Stimulated activated CD8-positive, alpha-beta memory T cell treated with anti-CD3 and anti-CD28 coated beads, Interleukin-4, amount 100 ng/mL, for 24 hours (primary cell): Measurements from ENCODE around the gene TMC8.
"Not testable (repeated sequence)": the region's sequence is repeated elsewhere in the genome, so short reads cannot be mapped to it uniquely, and the experiment has no call there.

Experiments used
- DNase-seq: peaks from one replicate; pipeline ENCODE4 v3.0.0-alpha.2; 2020; ENCODE audit warnings: low read depth

TMC8 gene

DNA sequence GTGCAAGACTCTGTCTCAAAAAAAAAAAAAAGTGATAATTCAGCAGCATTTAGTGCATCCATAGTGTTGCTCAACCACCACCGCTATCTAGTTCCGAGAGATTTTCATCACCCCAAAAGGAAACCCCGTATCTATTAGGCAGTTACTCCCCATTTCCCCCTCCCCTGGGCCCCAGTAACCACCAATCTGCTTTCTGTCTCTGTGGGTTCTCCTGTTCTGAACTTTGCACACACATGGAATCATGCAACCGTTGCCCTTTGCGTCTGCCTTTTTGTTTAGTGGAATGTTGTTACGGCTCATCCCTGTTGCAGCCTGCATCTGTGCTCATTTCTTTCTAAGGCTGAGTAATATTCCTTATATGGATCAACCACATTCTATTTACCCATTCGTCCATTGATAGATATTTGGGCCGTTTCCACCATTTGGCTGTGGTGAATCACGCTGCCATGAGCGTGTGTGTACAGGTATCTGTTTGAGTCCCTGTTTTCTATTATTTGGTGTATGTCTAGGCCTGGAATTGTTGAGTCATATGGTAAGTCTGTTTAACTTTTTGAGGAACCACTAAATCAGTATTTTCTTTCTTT is 29.1 kb downstream of the TMC8 start:
- no peak for DNase-seq

DNA sequence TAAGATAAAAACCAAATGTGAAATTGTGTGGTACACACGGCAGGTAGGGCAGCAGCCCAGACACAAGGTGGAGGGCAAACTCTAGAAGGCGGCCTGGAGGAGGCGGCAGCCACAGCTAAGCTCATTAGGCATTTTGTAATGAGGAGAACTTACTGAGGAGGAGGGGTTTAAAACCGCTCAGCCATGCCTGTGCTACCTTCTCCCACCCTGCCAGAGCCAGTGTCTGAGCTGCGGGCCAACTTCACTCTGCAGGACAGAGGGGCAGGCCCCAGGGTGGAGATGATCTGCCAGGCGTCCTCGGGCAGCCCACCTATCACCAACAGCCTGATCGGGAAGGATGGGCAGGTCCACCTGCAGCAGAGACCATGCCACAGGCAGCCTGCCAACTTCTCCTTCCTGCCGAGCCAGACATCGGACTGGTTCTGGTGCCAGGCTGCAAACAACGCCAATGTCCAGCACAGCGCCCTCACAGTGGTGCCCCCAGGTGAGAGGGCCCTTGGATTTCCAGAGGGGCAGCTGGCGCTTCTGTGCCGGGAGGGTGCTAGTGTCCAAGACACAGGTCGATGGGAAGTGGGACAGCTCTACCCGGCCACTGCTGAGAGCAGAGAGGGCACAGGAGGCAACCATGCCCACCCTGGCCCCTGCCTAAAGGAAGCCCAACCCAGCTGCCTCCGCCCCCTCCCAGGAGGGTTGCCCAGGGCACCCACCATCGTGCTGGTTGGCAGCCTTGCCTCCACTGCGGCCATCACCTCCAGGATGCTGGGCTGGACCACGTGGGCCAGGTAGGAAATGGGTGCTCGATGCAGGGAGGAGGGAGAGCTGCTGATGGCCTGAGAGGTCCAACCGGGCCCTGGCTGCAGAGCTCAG is 33.5 kb downstream of the TMC8 start:
- no peak for DNase-seq

DNA sequence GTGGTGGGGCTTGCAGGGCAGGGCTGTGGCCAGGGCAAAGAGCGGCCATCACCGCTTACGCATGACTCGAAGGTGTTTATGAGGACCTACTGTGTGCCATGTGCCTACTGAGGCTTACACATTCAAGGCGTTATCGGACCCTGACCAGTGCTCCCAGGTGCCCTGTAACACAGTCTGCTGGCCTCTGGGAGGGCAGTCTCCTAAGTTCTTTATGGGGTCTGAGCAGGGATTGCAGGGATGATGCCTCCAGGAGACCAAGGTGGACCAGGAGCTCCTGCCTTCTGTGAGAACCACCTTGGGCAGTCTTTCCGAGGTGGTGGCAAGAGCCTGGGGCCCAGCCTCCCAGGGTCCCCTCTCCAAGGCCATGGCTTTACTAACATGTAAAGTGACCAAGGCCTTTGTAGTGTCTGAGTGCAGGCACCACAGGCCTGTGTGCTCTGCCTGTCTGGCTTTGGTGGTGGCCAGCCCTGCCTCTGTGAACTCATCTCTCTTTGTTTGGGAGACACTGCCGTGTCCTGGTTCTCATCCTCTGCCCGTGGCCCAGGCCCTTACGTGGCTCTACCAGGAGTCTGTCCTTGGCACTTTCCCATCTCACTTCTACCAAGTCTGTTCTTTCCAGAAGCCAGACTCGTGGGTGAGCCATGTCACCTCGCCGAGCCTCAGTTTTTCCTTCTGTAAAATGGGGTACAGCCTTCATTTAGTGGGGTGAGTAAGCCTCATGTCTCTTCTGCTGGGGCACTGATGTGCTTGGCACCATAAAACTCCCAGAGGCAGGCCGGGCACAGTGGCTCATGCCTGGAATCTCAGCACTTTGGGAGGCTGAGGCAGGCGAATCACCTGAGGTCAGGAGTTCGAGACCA is 34.4 kb downstream of the TMC8 start:
- DNase-seq, result no peak

DNA sequence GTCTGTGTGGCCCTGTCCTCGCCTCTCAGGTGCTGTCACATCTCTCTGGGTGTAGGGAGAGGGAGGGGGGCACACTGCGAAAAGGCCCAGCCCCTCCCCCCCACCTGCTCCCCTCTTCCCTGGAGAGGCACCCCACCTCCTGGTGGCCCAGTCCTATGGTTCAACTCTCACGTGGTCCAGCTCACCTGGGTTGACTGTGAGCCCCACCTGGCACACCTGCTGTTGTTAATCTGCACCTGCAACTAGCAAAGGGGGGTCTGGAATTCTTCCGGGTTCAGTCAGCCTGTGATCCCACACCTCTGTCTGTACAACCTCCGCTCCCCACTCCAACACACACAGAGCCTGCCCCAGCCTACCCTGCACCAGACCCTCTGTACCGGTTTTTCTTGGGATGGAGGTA is 35.8 kb downstream of the TMC8 start:
- DNase-seq, result no peak

DNA sequence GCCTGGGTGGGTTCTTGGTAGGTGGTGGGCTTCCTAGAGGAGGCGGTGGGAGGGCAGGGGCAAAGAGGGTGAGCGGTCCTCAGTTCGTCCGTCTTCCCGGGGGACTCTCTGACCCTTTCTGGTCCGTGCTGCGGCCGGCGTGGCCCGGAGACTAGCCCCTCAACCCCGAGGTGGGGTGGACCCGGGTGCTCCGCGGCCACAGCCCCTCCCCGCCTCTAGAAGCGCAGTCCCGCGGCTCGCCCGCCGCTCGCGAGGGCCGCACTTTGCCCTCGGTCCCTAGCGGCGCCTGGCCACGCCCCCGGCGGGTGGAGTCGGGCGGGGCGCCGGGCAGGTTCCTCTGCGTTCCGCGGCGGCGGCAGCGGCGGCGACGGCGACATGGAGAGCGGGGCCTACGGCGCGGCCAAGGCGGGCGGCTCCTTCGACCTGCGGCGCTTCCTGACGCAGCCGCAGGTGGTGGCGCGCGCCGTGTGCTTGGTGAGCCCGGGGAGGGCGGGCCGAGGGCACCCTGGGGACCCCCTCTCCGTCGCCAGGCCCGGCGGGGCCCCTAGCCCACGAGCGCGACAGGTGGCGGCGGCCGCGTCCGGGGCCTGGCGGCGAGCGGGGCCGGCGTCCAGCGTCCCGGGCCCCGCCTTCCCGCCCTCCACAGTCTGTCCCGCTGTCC is 37.8 kb downstream of the TMC8 start, which contains the start of gene SYNGR2:
SYNGR2 (plus strand) TSS at position 340 of the 661 bp plus-strand sequence; CDS start at position 376, 36 bp downstream.
- DNase-seq, result peak; percentile 75

DNA sequence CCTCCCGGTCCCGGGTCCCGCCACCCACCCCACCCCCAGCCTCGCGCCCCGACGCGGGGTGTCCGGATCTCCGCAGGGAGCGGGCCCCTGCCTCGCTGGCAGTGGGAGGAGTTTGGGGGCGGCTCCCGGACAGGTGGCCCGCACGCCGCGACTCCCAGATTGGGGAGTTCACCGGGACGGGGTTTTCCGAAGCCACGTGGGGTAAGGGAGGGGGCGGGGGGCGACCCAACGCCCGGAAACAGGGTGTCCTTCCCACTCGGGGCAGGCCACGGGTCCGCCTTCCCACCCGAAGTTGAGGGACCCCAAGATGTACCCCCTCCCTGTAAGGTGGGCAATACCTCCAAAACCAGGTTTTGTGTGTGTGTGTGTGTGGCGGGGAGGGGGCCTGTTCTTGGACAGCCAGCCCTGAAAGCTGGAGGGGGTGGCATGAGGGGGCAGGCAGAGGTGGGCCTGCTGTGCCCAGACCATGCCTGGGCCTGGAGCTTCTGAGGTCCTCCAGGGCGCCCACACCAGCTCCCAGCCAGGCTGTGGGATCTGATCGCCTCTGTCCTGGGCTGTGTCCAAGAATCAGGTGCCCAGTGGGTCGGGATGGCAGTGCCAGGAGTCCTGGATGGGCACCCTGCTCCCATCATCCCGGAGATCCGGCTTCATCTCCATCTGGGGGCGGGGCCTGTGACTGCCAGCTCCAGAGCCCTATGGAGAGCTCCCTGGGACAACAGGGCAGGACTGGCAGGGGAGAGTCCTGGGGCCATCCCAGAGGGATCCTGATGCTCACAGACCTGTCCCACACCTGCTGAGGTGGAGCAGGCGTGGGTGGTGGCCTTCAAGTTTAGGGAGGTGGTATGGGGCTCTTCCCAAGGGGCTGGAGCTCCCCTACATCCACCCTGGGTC is 38.6 kb downstream of the TMC8 start:
- DNase-seq, result peak; percentile 51

DNA sequence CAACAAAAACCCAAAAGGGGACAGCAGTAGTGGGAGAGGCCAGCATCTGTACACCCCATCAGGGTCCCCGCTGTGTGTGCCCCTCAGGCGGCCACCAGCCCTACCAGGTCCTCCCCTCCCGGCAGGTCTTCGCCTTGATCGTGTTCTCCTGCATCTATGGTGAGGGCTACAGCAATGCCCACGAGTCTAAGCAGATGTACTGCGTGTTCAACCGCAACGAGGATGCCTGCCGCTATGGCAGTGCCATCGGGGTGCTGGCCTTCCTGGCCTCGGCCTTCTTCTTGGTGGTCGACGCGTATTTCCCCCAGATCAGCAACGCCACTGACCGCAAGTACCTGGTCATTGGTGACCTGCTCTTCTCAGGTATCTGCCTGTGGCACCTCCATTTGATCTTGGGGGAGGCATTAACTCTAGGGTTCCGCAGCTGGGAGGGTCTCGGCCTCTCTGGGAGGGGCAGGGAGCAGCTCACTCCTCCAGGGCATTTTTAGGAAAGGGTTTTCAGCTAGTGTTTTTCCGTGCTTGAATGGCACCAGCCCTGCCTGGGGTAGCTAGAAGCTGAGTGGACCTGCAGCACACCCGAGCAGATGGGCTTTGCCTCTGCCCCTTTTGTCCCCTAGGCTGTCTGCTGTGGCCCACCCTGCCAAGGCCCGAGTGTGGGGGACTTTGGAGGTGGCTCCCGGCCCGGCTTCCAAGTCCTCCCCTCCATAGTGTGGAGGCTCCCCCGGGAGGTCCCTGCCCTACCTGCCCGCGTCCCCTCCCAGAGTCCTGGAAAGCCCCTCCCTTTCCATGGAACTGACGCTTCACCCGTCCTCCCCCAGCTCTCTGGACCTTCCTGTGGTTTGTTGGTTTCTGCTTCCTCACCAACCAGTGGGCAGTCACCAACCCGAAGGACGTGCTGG is 40.4 kb downstream of the TMC8 start:
- no peak for DNase-seq

DNA sequence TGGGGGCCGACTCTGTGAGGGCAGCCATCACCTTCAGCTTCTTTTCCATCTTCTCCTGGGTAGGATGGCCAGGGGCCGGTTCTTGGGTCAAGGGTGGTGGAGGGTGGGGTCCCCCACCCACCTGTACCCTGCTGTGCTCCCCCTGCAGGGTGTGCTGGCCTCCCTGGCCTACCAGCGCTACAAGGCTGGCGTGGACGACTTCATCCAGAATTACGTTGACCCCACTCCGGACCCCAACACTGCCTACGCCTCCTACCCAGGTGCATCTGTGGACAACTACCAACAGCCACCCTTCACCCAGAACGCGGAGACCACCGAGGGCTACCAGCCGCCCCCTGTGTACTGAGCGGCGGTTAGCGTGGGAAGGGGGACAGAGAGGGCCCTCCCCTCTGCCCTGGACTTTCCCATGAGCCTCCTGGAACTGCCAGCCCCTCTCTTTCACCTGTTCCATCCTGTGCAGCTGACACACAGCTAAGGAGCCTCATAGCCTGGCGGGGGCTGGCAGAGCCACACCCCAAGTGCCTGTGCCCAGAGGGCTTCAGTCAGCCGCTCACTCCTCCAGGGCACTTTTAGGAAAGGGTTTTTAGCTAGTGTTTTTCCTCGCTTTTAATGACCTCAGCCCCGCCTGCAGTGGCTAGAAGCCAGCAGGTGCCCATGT is 41.1 kb downstream of the TMC8 start:
- not testable (repeated sequence) for DNase-seq

DNA sequence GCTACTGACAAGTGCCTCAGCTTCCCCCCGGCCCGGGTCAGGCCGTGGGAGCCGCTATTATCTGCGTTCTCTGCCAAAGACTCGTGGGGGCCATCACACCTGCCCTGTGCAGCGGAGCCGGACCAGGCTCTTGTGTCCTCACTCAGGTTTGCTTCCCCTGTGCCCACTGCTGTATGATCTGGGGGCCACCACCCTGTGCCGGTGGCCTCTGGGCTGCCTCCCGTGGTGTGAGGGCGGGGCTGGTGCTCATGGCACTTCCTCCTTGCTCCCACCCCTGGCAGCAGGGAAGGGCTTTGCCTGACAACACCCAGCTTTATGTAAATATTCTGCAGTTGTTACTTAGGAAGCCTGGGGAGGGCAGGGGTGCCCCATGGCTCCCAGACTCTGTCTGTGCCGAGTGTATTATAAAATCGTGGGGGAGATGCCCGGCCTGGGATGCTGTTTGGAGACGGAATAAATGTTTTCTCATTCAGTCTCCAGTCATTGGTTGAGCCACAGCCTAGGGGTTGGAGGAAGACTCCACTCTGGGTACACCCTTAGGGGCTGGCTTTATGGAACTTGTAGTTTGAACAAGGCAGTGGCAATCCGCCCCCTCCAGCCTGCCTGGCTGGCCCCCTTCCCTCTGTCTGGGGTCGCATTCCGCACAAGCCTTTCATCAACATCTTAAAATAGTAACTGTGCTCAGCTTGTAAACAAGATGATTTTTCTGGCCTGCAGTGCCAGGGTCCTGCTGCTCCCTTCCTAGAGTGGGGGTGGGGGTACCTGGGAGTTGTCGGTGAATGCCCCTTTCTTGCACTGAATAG is 41.9 kb downstream of the TMC8 start:
- no peak for DNase-seq

DNA sequence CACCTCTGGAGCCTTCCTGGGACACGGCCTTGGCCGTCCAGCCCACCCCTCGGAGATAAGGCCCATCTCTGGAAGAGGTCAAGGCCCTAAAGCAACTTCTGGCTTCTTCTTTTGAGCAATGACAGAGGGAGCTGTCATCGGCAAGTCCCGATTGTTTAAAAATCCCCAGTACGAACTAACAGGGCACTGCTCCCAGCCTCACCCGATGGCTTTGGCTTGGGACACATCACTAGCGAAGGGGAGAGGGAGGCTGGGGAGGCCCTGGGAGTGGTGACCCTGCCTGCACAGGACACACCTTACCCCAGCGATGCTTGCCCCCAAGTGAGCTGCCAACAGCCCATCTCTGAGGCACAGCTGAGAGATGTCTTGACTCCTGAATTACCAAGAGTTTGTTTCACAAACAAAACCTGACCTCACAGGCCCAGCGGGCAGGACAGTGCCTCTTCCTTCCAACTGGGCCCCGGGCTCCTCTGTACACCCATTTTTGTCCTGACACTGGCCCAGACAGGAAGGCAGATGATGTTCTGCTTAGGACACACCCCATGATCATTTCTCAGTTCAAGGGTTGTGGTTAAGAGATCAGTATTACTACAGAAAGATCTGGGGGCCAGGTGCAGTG is 42.6 kb downstream of the TMC8 start:
- DNase-seq, result no peak

DNA sequence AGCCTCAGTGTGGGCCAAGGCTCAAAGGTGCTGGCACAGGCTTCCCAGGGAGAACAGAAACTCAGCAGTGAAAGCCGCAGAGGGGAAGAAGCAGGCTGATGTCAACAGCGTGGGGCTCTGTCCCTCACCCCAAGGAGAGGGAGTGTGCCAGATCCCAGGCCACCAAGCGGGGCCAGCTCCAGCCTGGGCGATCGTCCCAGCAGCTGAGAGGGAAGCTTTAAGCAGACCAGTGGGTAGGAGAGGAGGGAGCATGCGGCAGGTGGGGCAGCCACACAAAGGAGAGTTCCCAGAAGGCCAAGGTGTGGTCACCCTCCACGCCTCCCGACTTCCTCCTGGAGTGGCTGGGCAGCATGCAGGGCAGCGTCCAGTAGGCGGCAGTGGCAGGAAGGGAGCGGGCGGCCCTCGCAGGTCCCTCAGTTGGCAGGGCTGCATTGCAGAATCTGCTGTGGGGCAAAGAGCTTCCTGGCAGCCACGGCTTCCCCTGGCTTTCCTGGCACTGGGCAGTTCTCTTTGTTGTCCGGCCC is 43.8 kb downstream of the TMC8 start:
- DNase-seq, result no peak

DNA sequence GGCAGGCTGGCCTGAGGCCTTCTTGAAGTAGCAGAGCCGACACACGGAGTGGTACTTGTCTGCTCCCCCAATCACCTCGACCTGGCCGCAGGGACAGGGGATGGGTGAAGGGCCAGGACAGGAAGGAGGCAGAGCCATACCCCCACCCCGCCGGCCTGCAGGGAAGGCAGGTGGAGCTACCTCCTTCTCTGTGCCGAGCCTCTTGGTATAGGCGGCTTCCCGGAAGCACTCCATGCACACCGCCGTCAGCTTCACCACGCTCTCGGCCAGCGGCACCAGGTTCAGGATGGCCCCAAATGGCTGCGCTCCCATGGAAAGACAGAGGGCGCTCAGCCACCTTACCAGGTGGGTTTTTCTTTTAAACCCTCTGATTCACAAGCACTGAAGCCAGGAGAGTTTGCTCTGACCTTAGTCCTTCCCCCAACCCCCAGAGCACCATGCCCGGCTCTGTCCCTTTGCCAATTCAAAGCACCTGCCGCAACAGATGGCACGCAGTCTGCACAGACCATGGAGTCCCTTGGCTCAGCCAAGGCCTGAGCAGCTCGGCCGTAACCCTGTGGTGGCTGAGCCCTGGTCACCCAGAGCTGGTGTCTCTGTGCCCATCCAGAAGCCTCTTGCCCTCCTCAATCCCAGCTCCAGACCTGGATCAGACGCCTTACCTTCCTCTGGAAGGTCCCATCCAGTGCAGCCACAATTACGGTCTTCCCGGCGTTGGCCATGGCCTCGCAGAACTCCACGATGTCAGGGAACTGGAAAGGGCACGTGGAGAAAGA is 44.5 kb downstream of the TMC8 start:
- DNase-seq, result no peak

DNA sequence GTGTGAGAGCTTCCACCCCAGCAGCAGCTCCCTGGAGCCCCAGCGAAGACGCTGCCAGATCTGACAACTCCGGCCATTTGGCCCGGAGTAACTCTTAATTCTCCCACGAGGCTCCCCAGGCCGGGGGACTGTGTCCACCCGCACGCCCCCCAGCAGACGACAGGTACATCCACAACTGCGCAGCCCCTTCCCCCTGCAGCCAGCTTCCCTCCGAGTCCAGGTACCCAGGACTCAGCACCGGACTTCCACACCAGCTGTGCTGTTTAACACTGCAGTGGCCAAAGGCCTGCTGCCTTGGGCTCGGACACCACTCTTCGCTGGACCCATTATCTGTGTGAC is 45.0 kb downstream of the TMC8 start:
- no peak for DNase-seq

DNA sequence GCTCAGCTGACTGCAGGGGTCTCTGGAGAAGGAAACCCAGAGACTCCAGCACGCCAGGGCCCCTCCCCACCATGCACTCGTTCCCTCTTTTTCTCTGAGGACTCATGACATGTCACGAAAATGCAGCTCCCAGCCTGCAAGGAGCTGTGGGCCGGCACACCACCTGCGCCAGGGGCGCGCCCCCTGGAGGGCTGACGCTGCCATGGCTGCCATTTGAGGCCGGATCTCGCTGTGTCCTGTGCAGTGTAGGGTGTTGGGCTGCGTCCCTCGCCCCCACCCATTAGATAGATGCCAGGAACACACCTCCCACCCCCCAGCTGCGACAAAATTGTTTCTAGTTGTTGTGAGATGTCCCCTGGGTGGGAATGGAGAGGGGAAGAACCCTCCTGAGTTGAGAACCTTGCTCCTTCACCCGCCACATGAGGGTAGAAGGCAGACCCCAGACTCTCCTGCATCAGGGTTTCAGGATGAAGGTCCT is 46.0 kb downstream of the TMC8 start:
- peak; percentile 61 for DNase-seq

DNA sequence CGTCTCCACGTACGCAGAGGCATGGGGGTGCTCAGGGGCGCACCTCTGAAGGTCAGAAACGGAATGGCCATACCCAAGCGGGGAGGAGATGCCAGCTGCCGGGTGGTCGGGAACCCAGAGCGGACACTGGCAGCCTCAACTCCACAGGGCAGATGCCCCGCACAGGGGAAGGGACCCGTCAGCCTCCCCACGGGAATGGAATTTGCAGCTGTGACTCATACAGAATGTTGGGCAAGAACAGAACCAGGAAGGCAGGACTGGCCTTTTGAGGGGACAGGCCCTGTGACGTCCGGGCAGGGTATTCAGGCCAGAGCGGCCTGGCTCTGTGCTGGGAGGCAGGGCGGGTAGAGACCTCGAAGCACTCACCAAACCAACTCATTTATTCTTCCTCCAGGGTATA is 48.8 kb downstream of the TMC8 start:
- DNase-seq, result no peak

DNA sequence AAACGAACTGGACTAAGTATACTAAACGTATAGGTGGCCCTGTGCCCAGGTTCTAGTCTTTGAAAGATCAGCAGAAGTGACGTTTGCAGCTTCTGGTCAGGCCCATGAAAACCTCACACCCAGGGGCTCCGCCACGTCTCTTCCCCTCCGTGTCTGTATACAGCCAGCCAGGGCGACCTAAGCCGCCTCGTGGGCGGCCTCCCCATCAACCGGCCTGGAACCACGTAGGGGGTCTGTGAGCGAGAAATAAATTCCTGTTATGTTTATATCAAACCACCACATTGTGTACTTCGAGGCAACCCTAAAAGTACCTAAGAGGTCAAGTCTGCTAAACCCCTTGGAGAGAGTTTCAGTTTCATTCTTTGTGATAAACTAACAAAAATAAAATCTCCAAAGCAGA is 49.5 kb downstream of the TMC8 start:
- DNase-seq, result no peak

DNA sequence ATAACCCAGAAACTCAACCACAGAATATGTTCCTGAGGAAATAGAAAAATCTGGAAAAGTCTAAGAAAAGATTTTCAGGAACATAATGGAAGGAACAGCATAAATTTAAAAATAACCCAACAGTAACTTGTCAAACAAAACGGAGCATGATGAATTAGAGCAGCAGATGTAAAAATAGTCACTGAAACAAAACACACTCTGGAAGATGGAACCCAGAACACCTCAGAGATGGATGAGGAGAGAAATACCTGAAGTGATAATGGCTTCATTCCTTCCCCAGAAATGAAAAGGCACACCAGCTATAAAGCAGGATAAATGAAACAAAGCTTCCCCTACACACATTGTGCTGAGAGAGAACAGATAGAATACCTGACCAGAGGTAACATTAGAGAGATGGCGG is 49.9 kb downstream of the TMC8 start:
- DNase-seq, result no peak
